ENCODE data around the gene PDS5A. TPM values are rescaled to one million over a fixed set of nuclear protein-coding genes. Genes with fewer than 3 reads are reported as not detected.

Gene PDS5A
- total RNA-seq, 4 donors from 2014 or later: 58.8 to 114 (median 68.6) TPM

GRCh38 chr4:39860804-39861203, 116.9 kb downstream of the PDS5A start:
- no peak for TF ChIP-seq CTCF (IDR thresholded peaks at IDR 0.05; ENCODE audit: low read depth)

- no peak for TF ChIP-seq CTCF (IDR thresholded peaks at IDR 0.05; ENCODE audit: low read depth)
Measured at GRCh38 chr4:39855909-39856512, 121.7 kb downstream of the PDS5A start.

- no peak for TF ChIP-seq CTCF (IDR thresholded peaks at IDR 0.05; ENCODE audit: low read depth)
Measured at GRCh38 chr4:39852636-39853035, 125.1 kb downstream of the PDS5A start.

- no peak for TF ChIP-seq CTCF (IDR thresholded peaks at IDR 0.05; ENCODE audit: low read depth)
Measured at GRCh38 chr4:39850727-39851126, 127.0 kb downstream of the PDS5A start.

- TF ChIP-seq CTCF (IDR thresholded peaks at IDR 0.05; ENCODE audit: low read depth): no peak
Measured at GRCh38 chr4:39846705-39847104, 131.0 kb downstream of the PDS5A start.

- TF ChIP-seq CTCF (IDR thresholded peaks at IDR 0.05; ENCODE audit: low read depth): no peak
Measured at GRCh38 chr4:39846120-39846519, 131.6 kb downstream of the PDS5A start.

- no peak for TF ChIP-seq CTCF (IDR thresholded peaks at IDR 0.05; ENCODE audit: low read depth)
Measured at GRCh38 chr4:39841894-39842293, 135.8 kb downstream of the PDS5A start.
